Retinal pigment epithelial cell (primary cell): Measurements from ENCODE around the gene FLYWCH2.

Experiments
- DNase-seq: peaks from one replicate; pipeline ENCODE4 v3.0.0-alpha.2; 2010; ENCODE audit warnings: low read depth
- H3K4me3 ChIP-seq: 2 replicates; pipeline ENCODE4 v1.5.1; 2011; ENCODE audit warnings: mild to moderate bottlenecking, low read length, control low read depth, moderate library complexity
- CTCF ChIP-seq: conservative IDR thresholded peaks from 2 replicates; pipeline ENCODE4 v1.5.1; 2011; ENCODE audit warnings: low read depth, low read length, control low read depth, inconsistent platforms

FLYWCH2 gene

GRCh38 chr16:2882650-2883457, at the start of gene FLYWCH2:
FLYWCH2 (plus strand) TSS chr16:2883215; CDS start chr16:2896450, 13,235 bp downstream.
- TF ChIP-seq CTCF, result no peak
- DNase-seq, result peak; percentile 97
- H3K4me3 ChIP-seq, result peak within 1 kb of the TSS; percentile 79

- no peak overlapping the region for H3K4me3 ChIP-seq
- TF ChIP-seq CTCF, result no peak
- DNase-seq, result no peak
Measured at GRCh38 chr16:2833776-2834175, 49.2 kb upstream of the FLYWCH2 start.

- TF ChIP-seq CTCF, result no peak
Measured at GRCh38 chr16:2834968-2835367, 48.0 kb upstream of the FLYWCH2 start.

GRCh38 chr16:2835638-2836493, 47.1 kb upstream of the FLYWCH2 start:
- TF ChIP-seq CTCF, result no peak
- H3K4me3 ChIP-seq, result no peak overlapping the region
- DNase-seq, result peak; percentile 98

More at GRCh38 chr16:2834968-2835367, 48.0 kb upstream of the FLYWCH2 start:
- no peak overlapping the region for H3K4me3 ChIP-seq
- no peak for DNase-seq

GRCh38 chr16:2836646-2837508, 46.1 kb upstream of the FLYWCH2 start:
- no peak for DNase-seq
- no peak overlapping the region for H3K4me3 ChIP-seq
- no peak for TF ChIP-seq CTCF

GRCh38 chr16:2838928-2839327, 44.1 kb upstream of the FLYWCH2 start:
- TF ChIP-seq CTCF, result peak; percentile 94
- DNase-seq, result no peak
- H3K4me3 ChIP-seq, result no peak overlapping the region
